ENCODE data around the gene NCAN. TPM values are rescaled to one million over a fixed set of nuclear protein-coding genes. Genes with fewer than 3 reads are reported as not detected.
A peak's percentile ranks its signal among the peaks of the same experiment; 100 is the strongest.
"Not testable (repeated sequence)": the region's sequence is repeated elsewhere in the genome, so short reads cannot be mapped to it uniquely, and the experiment has no call there.

Gene NCAN
- total RNA-seq, 5 donors from 2014 or later (not counting 1 experiment from before 2014, with no cell fraction given), result 0.03 to 0.10 TPM; not detected in 3

GRCh38 chr19:19170053-19170872 lies 41.5 kb upstream of the NCAN start, which contains the start of gene MEF2B:
TSS of gene MEF2B (minus strand) at chr19:19170263. CDS start at chr19:19150735, 19,528 bp downstream.
- peaks cover 0 to 18% of the 10 kb centered on the region in 2 experiments for H3K4me1 ChIP-seq (ENCODE audit: control insufficient read depth in 1 of 2, extremely low read depth in 1 of 2, insufficient read depth in 2 of 2, low read length in 2 of 2)
- peaks cover 0 to 19% of the 10 kb centered on the region in 2 experiments for H3K27me3 ChIP-seq (replicated peaks in 1 of 2; ENCODE audit: control insufficient read depth in 2 of 2, extremely low read depth in 1 of 2, insufficient read depth in 2 of 2, low read length in 1 of 2)
- no peak within 1 kb of the TSS for H3K27ac ChIP-seq (ENCODE audit: low read length)
- Mint-ChIP-seq H3K36me3 (no peaks in the 10 kb centered on the region), H3K4me3 (peak within 1 kb of the TSS; percentile 39 to 67 (median 60)), H3K4me1 (peaks cover 15 to 22% (median 16%) of the 10 kb centered on the region in 3 donors), H3K9me3 (no peaks in the 10 kb centered on the region), H3K27me3 (no peaks in the 10 kb centered on the region), H3K27ac (peak within 1 kb of the TSS in 1 of 2 donors; percentile 34)
- POLR2A ChIA-PET, result no interaction called here
- CTCF ChIA-PET, result interaction anchor here in 1 of 2 donors (0.6 kb wide), 1 partner anchor 21 kb away, joined by 5 read pairs; no protein-coding TSS in a partner anchor
- peaks cover 0 to 5% of the 10 kb centered on the region in 2 donors for H3K36me3 ChIP-seq (ENCODE audit: control insufficient read depth in 2 of 2, extremely low read depth in 1 of 2, insufficient read depth in 1 of 2, low read length in 1 of 2)
- H3K4me3 ChIP-seq (ENCODE audit: control insufficient read depth in 1 of 2, extremely low read depth in 1 of 2, low read length in 1 of 2), result peak within 1 kb of the TSS in 1 of 2 donors; percentile 19
- no peaks in the 10 kb centered on the region for H3K9me3 ChIP-seq
- WGBS (ENCODE audit: insufficient coverage), result 25% methylated on average over 54 of the region's 56 CpGs
- ATAC-seq (replicated peaks in 1 of 4) (peak; percentile 88 to 99 (median 93)), DNase-seq (peak; percentile 47 to 83 (median 74))

- Mint-ChIP-seq H3K27ac (no peak overlapping the region), H3K36me3 (peaks cover under 1% of the 10 kb centered on the region), H3K9me3 (no peaks in the 10 kb centered on the region), H3K27me3 (no peaks in the 10 kb centered on the region), H3K4me1 (peaks cover 15 to 22% (median 16%) of the 10 kb centered on the region in 3 donors), H3K4me3 (peak overlapping the region in 1 of 3 donors; percentile 67)
- no peak overlapping the region for H3K4me3 ChIP-seq (ENCODE audit: control insufficient read depth in 1 of 2, extremely low read depth in 1 of 2, low read length in 1 of 2)
- DNase-seq (no peak), ATAC-seq (replicated peaks in 1 of 4) (no peak)
- peaks cover 0 to 19% of the 10 kb centered on the region in 2 experiments for H3K27me3 ChIP-seq (replicated peaks in 1 of 2; ENCODE audit: control insufficient read depth in 2 of 2, extremely low read depth in 1 of 2, insufficient read depth in 2 of 2, low read length in 1 of 2)
- peaks cover 0 to 18% of the 10 kb centered on the region in 2 experiments for H3K4me1 ChIP-seq (ENCODE audit: control insufficient read depth in 1 of 2, extremely low read depth in 1 of 2, insufficient read depth in 2 of 2, low read length in 2 of 2)
- no peak overlapping the region for H3K27ac ChIP-seq (ENCODE audit: low read length)
- H3K36me3 ChIP-seq (ENCODE audit: control insufficient read depth in 2 of 2, extremely low read depth in 1 of 2, insufficient read depth in 1 of 2, low read length in 1 of 2), result peaks cover 0 to 3% of the 10 kb centered on the region in 2 donors
- ChIA-PET CTCF (no interaction called here), POLR2A (no interaction called here)
- 90% methylated on average over 5 of the region's 6 CpGs for WGBS (ENCODE audit: insufficient coverage)
- no peaks in the 10 kb centered on the region for H3K9me3 ChIP-seq
These were observed 40.7 kb upstream of the NCAN start for GRCh38 chr19:19170873-19171672.

- Histone ChIP-seq H3K36me3 (ENCODE audit: control insufficient read depth in 2 of 2, extremely low read depth in 1 of 2, insufficient read depth in 1 of 2, low read length in 1 of 2) (peaks cover 1 to 4% of the 10 kb centered on the region in 2 donors), H3K4me1 (ENCODE audit: control insufficient read depth in 1 of 2, extremely low read depth in 1 of 2, insufficient read depth in 2 of 2, low read length in 2 of 2) (peaks cover 0 to 18% of the 10 kb centered on the region in 2 experiments), H3K4me3 (ENCODE audit: control insufficient read depth in 1 of 2, extremely low read depth in 1 of 2, low read length in 1 of 2) (no peak overlapping the region), H3K9me3 (no peaks in the 10 kb centered on the region), H3K27ac (ENCODE audit: low read length) (no peak overlapping the region), H3K27me3 (replicated peaks in 1 of 2; ENCODE audit: control insufficient read depth in 2 of 2, extremely low read depth in 1 of 2, insufficient read depth in 2 of 2, low read length in 1 of 2) (peaks cover 0 to 19% of the 10 kb centered on the region in 2 experiments)
- Mint-ChIP-seq H3K27me3 (no peaks in the 10 kb centered on the region), H3K4me3 (no peak overlapping the region), H3K27ac (no peak overlapping the region), H3K4me1 (peaks cover 15 to 22% (median 16%) of the 10 kb centered on the region in 3 donors), H3K9me3 (no peaks in the 10 kb centered on the region), H3K36me3 (peaks cover 3% of the 10 kb centered on the region)
- no peak for DNase-seq
- CTCF ChIA-PET, result no interaction called here
- POLR2A ChIA-PET, result no interaction called here
- 89% methylated on average over 3 of the region's 8 CpGs for WGBS (ENCODE audit: insufficient coverage)
- no peak for ATAC-seq (replicated peaks in 1 of 4)
These were observed 39.8 kb upstream of the NCAN start for GRCh38 chr19:19171821-19172532.

- H3K36me3 ChIP-seq (ENCODE audit: control insufficient read depth in 2 of 2, extremely low read depth in 1 of 2, insufficient read depth in 1 of 2, low read length in 1 of 2); H3K27me3 Mint-ChIP-seq; H3K36me3 Mint-ChIP-seq; H3K27ac ChIP-seq (ENCODE audit: low read length); POLR2A ChIA-PET; DNase-seq; H3K9me3 ChIP-seq; H3K4me3 Mint-ChIP-seq; ATAC-seq (replicated peaks in 1 of 4); H3K27ac Mint-ChIP-seq; H3K4me3 ChIP-seq (ENCODE audit: control insufficient read depth in 1 of 2, extremely low read depth in 1 of 2, low read length in 1 of 2); H3K9me3 Mint-ChIP-seq: not testable (repeated sequence)
- H3K4me1 Mint-ChIP-seq, result peaks cover 15 to 22% (median 16%) of the 10 kb centered on the region in 3 donors
- H3K4me1 ChIP-seq (ENCODE audit: control insufficient read depth in 1 of 2, extremely low read depth in 1 of 2, insufficient read depth in 2 of 2, low read length in 2 of 2), result peaks cover 0 to 18% of the 10 kb centered on the region in 2 experiments
- CTCF ChIA-PET, result interaction anchor here (0.6 to 0.7 kb wide), 3 partner anchors 16 to 352 kb away, joined by 3 to 8 read pairs (median 5); no protein-coding TSS in a partner anchor
- WGBS (ENCODE audit: insufficient coverage), result 78% methylated on average over 2 of the region's 5 CpGs
- peaks cover 0 to 19% of the 10 kb centered on the region in 2 experiments for H3K27me3 ChIP-seq (replicated peaks in 1 of 2; ENCODE audit: control insufficient read depth in 2 of 2, extremely low read depth in 1 of 2, insufficient read depth in 2 of 2, low read length in 1 of 2)
These were observed 38.5 kb upstream of the NCAN start for GRCh38 chr19:19173243-19173642.

- H3K27me3 ChIP-seq (replicated peaks in 1 of 2; ENCODE audit: control insufficient read depth in 2 of 2, extremely low read depth in 1 of 2, insufficient read depth in 2 of 2, low read length in 1 of 2), result peaks cover 0 to under 1% of the 10 kb centered on the region in 2 experiments
- peaks cover 0 to 5% of the 10 kb centered on the region in 2 experiments for H3K4me1 ChIP-seq (ENCODE audit: control insufficient read depth in 1 of 2, extremely low read depth in 1 of 2, insufficient read depth in 2 of 2, low read length in 2 of 2)
- H3K36me3 ChIP-seq (ENCODE audit: control insufficient read depth in 2 of 2, extremely low read depth in 1 of 2, insufficient read depth in 1 of 2, low read length in 1 of 2), result peaks cover 14 to 25% of the 10 kb centered on the region in 2 donors
- H3K4me3 ChIP-seq (ENCODE audit: control insufficient read depth in 1 of 2, extremely low read depth in 1 of 2, low read length in 1 of 2), result no peak overlapping the region
- 96% methylated on average over 7 of the region's 8 CpGs for WGBS (ENCODE audit: insufficient coverage)
- Mint-ChIP-seq H3K4me3 (no peak overlapping the region), H3K36me3 (peaks cover 14% of the 10 kb centered on the region), H3K9me3 (no peaks in the 10 kb centered on the region), H3K27ac (no peak overlapping the region), H3K27me3 (no peaks in the 10 kb centered on the region), H3K4me1 (peaks cover 0 to 3% (median 0%) of the 10 kb centered on the region in 3 donors)
- ATAC-seq (replicated peaks in 1 of 4), result no peak
- ChIA-PET POLR2A (no interaction called here), CTCF (interaction anchor here in 1 of 2 donors (0.5 to 0.6 kb wide), 2 partner anchors 17 to 123 kb away, joined by 3 to 6 read pairs; no protein-coding TSS in a partner anchor)
- DNase-seq, result no peak
- H3K27ac ChIP-seq (ENCODE audit: low read length), result no peak overlapping the region
- no peaks in the 10 kb centered on the region for H3K9me3 ChIP-seq
These were observed 34.8 kb upstream of the NCAN start for GRCh38 chr19:19176950-19177349.
